Breast epithelium (tissue), 4 donors: ENCODE data around the gene MTR. TPM values are rescaled to one million over a fixed set of nuclear protein-coding genes. Genes with fewer than 3 reads are reported as not detected.

Experiments
- DNase-seq, 2 donors: peaks; one replicate each; pipeline ENCODE4 v3.0.0-alpha.2; 2019; ENCODE audit warnings: low spot score in 2 of 2
- H3K27ac ChIP-seq, 2 donors: fragments of 200-600 bp; sonication (generic) in 1 of 2; one replicate each; pipeline ENCODE4 v1.5.1; 2016 to 2019; ENCODE audit warnings: mild to moderate bottlenecking in 1 of 2
- H3K27me3 ChIP-seq, 2 donors: fragments of 200-600 bp; sonication (generic) in 1 of 2; one replicate each; pipeline versions ENCODE4 v1.5.1 to v1.6.0; 2017 to 2019; ENCODE audit warnings: control low read depth in 1 of 2, mild to moderate bottlenecking in 1 of 2
- H3K36me3 ChIP-seq: fragments of 200-600 bp; one replicate; pipeline ENCODE4 v1.5.1; 2019
- H3K4me1 ChIP-seq, 2 donors: fragments of 200-600 bp; sonication (generic); one replicate each; pipeline ENCODE4 v1.5.1; 2016 to 2019; ENCODE audit warnings: control low read depth in 1 of 2
- H3K4me3 ChIP-seq, 3 donors: fragments of 200-600 bp; sonication (generic); 1 replicate in 2 of 3; 2 replicates in 1 of 3; pipeline ENCODE4 v1.5.1; 2016 to 2019; ENCODE audit warnings: mild to moderate bottlenecking in 3 of 3, moderate library complexity in 2 of 3
- H3K9me3 ChIP-seq, 2 donors: fragments of 200-600 bp; sonication (generic) in 1 of 2; one replicate each; pipeline ENCODE4 v1.5.1; 2016 to 2019; ENCODE audit warnings: control low read depth in 1 of 2
- POLR2A ChIP-seq: fragments of 450-650 bp; IDR thresholded peaks from one replicate; pipeline ENCODE4 v1.6.1; 2016; ENCODE audit warnings: antibody characterized with exemption, mild to moderate bottlenecking, moderate library complexity
- POLR2AphosphoS5 ChIP-seq, 3 donors: sonication (generic); formaldehyde crosslinking; IDR thresholded peaks; one replicate each; pipeline ENCODE4 v1.6.1; 2017; ENCODE audit warnings: antibody characterized with exemption in 3 of 3
- intact Hi-C: fragments of 100-400 bp; cut with DNase I; formaldehyde crosslinking; loops from one replicate; pipeline ENCODE4 v1.15.1; 2023; ENCODE audit warnings: low total_unique reads
- total RNA-seq, 3 donors: library from RNA; depleted of rRNA; stranded (reverse); fragments of >200 nt; gene quantifications; one replicate each; pipeline ENCODE4 v1.1.0, GENCODE V29; 2016
- TF ChIP-seq, protein P1 (sequence below), 3 donors: fragments of 450-650 bp; IDR thresholded peaks; one replicate each; pipeline ENCODE4 v1.5.1; 2016 to 2017; ENCODE audit warnings: antibody characterized with exemption in 3 of 3, mild to moderate bottlenecking in 3 of 3, moderate library complexity in 3 of 3

MTR gene
- total RNA-seq, 3 donors from 2014 or later, result 30.5 to 32.3 (median 31.7) TPM

DNA sequence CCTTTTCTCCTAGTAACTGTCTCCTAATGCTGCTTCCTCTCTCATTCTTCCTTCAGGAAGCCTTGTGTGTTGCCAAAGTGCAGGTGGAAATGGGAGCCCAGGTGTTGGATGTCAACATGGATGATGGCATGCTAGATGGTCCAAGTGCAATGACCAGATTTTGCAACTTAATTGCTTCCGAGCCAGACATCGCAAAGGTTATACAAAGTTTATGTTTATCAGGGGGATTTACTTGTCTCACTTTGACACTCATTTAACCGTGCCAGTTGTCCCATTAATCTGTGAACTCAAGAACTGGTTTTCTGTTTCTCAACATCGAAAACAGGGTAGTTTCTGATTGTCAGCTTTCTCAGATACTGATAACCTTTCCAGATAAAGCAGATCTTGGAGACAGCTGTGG lies 40.4 kb downstream of the MTR start:
- Histone ChIP-seq H3K36me3 (no peaks in the 10 kb centered on the region), H3K4me1 (no peaks in the 10 kb centered on the region), H3K4me3 (no peak overlapping the region), H3K27ac (no peak overlapping the region), H3K9me3 (no peaks in the 10 kb centered on the region), H3K27me3 (no peaks in the 10 kb centered on the region)
- intact Hi-C loops, result no loop called here
- DNase-seq, result no peak
- TF ChIP-seq POLR2A, result no peak
- no peak for TF ChIP-seq POLR2AphosphoS5 (IDR thresholded peaks at IDR 0.05)
- TF ChIP-seq, protein P1, sequence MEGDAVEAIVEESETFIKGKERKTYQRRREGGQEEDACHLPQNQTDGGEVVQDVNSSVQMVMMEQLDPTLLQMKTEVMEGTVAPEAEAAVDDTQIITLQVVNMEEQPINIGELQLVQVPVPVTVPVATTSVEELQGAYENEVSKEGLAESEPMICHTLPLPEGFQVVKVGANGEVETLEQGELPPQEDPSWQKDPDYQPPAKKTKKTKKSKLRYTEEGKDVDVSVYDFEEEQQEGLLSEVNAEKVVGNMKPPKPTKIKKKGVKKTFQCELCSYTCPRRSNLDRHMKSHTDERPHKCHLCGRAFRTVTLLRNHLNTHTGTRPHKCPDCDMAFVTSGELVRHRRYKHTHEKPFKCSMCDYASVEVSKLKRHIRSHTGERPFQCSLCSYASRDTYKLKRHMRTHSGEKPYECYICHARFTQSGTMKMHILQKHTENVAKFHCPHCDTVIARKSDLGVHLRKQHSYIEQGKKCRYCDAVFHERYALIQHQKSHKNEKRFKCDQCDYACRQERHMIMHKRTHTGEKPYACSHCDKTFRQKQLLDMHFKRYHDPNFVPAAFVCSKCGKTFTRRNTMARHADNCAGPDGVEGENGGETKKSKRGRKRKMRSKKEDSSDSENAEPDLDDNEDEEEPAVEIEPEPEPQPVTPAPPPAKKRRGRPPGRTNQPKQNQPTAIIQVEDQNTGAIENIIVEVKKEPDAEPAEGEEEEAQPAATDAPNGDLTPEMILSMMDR (IDR thresholded peaks at IDR 0.05), result no peak

DNA sequence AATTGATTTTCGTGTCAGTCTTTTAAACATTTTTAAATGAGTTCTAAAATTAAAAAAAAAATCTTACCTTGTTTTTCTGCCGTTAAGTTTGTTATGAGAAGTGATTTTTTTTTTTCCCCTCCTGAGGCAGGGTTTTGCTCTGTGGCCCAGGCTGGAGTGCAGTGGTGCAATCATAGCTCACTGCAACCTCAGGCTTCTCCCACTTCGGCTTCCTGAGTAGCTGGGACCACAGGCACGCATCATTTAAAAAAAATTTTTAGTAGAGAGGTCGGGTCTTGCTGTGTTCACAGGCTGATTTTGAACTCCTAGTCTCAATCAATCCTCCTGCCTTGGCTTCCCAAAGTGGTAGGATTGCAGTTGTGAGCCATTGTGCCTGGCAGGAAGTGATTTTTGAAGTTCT lies 41.1 kb downstream of the MTR start:
- H3K36me3 ChIP-seq, result no peaks in the 10 kb centered on the region
- H3K4me1 ChIP-seq, result no peaks in the 10 kb centered on the region
- intact Hi-C loops, result no loop called here
- no peak for TF ChIP-seq POLR2A
- TF ChIP-seq, protein P1 (IDR thresholded peaks at IDR 0.05), result no peak
- no peak for TF ChIP-seq POLR2AphosphoS5 (IDR thresholded peaks at IDR 0.05)
- H3K27ac ChIP-seq, result no peak overlapping the region
- H3K4me3 ChIP-seq, result no peak overlapping the region
- no peak for DNase-seq
- H3K27me3 ChIP-seq, result no peaks in the 10 kb centered on the region
- H3K9me3 ChIP-seq, result no peaks in the 10 kb centered on the region

DNA sequence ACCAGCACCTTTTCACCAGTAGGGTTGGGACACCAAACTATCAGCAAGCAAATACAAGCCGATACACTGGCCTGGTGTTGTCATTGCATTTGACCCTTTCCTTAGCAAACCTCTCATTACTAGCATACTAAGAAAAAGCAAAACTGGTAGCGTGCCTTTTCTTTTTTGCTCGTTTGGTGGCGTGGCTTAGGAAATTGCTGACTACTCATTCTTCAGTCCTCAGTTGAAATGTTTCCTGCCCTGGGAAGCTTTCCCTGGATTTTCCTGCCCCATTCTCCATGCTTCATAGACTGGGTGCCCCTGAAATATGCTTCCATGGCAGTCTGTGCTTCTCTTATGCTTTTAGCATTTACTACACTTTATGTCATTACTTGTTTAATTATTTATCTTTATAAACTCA lies 42.0 kb downstream of the MTR start:
- TF ChIP-seq, protein P1 (IDR thresholded peaks at IDR 0.05), result no peak
- TF ChIP-seq POLR2A (no peak), POLR2AphosphoS5 (IDR thresholded peaks at IDR 0.05) (no peak)
- Histone ChIP-seq H3K27me3 (no peaks in the 10 kb centered on the region), H3K4me1 (no peaks in the 10 kb centered on the region), H3K36me3 (no peaks in the 10 kb centered on the region), H3K4me3 (no peak overlapping the region), H3K9me3 (no peaks in the 10 kb centered on the region), H3K27ac (no peak overlapping the region)
- no peak for DNase-seq
- intact Hi-C loops, result no loop called here

DNA sequence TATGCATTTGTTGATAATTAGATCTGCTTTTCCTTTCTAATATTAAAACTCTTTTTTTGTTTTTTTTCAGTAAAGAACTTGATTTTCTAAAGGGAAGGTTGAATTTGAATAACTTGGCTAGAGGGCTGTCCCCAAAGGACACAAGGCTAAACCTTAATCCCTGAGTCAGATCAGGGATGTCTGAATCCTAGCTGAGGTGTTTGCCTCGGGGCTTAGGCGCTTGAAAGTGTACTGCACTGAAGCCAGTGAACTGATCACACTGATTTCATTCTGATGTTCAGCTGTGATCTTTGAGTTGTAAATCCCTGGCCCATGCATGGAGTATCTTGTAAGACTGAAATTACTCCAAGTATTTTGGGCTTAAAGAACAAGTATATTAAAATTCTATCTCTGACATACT lies 42.8 kb downstream of the MTR start:
- H3K4me1 ChIP-seq, result no peaks in the 10 kb centered on the region
- H3K27me3 ChIP-seq, result no peaks in the 10 kb centered on the region
- no peak overlapping the region for H3K4me3 ChIP-seq
- intact Hi-C loops, result no loop called here
- no peak overlapping the region for H3K27ac ChIP-seq
- no peak for DNase-seq
- H3K36me3 ChIP-seq, result no peaks in the 10 kb centered on the region
- TF ChIP-seq POLR2A, result no peak
- TF ChIP-seq, protein P1 (IDR thresholded peaks at IDR 0.05), result no peak
- no peak for TF ChIP-seq POLR2AphosphoS5 (IDR thresholded peaks at IDR 0.05)
- no peaks in the 10 kb centered on the region for H3K9me3 ChIP-seq

DNA sequence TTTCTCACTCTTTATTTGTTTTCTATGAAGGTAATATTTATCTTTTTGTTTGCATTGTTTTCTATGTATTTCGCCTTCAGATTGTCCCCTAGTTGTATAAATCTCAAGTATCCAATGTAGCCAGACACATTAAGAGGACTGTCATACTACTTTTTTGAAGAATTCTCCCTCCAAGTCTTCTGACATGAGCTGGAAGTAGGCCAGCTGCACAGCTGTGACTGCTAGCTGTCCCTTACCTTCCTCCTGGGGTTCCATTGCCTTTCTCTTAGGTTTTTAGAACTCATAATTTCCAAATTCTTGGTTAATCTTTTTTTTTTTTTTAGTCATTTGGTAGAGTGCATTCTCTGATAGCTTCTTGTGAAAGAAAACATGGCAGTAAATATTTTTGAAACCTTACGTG lies 46.2 kb downstream of the MTR start:
- Histone ChIP-seq H3K4me3 (no peak overlapping the region), H3K4me1 (no peaks in the 10 kb centered on the region), H3K36me3 (no peaks in the 10 kb centered on the region), H3K27me3 (no peaks in the 10 kb centered on the region), H3K9me3 (no peaks in the 10 kb centered on the region), H3K27ac (no peak overlapping the region)
- intact Hi-C loops, result no loop called here
- DNase-seq, result no peak
- TF ChIP-seq, protein P1 (IDR thresholded peaks at IDR 0.05), result no peak
- TF ChIP-seq POLR2A (no peak), POLR2AphosphoS5 (IDR thresholded peaks at IDR 0.05) (no peak)
